HG02588 (cell line): ENCODE measurements around the gene ZNF662.

ENCODE experiments used
- ATAC-seq: cut with Tn5 transposase; IDR thresholded peaks from one replicate; pipeline ENCODE4 v1.9.1; 2021; ENCODE audit warnings: mild to moderate bottlenecking, moderate library complexity; ENCODE audit not compliant: unreplicated experiment

Gene ZNF662

GRCh38 chr3:42935472-42935871, 29.5 kb downstream of the ZNF662 start:
- ATAC-seq = no peak

- ATAC-seq = no peak
Observed at GRCh38 chr3:42936157-42936981, 30.4 kb downstream of the ZNF662 start.

GRCh38 chr3:42937334-42937733, 31.4 kb downstream of the ZNF662 start:
- no peak for ATAC-seq

GRCh38 chr3:42942693-42943092, 36.8 kb downstream of the ZNF662 start:
- no peak for ATAC-seq

GRCh38 chr3:42946050-42946449, 40.1 kb downstream of the ZNF662 start:
- no peak for ATAC-seq

- ATAC-seq = no peak
Observed at GRCh38 chr3:42957573-42957972, 51.6 kb downstream of the ZNF662 start.

- ATAC-seq = no peak
Observed at GRCh38 chr3:42960282-42960681, 54.3 kb downstream of the ZNF662 start.

- ATAC-seq = no peak
Observed at GRCh38 chr3:42960786-42961185, 54.8 kb downstream of the ZNF662 start.

GRCh38 chr3:42961633-42962032, 55.7 kb downstream of the ZNF662 start:
- no peak for ATAC-seq

- no peak for ATAC-seq
Observed at GRCh38 chr3:42963269-42963668, 57.3 kb downstream of the ZNF662 start.

GRCh38 chr3:42964266-42964665, 58.3 kb downstream of the ZNF662 start:
- ATAC-seq = no peak
